ENCODE measurements around the gene RASGRF2.

GRCh38 chr5:81134066-81134465 is 173.9 kb downstream of the RASGRF2 start:
- TF ChIP-seq CTCF (IDR thresholded peaks at IDR 0.05) (no peak), POLR2A (IDR thresholded peaks at IDR 0.05) (no peak)
